GM18951 (cell line): Measurements from ENCODE around the gene TMTC4.
"Not testable (repeated sequence)": the region's sequence is repeated elsewhere in the genome, so short reads cannot be mapped to it uniquely, and the experiment has no call there.

Experiments used
- POLR2A ChIP-seq: IDR thresholded peaks from 4 replicates; pipeline ENCODE4 v1.6.1; 2011; ENCODE audit warnings: mild to moderate bottlenecking; ENCODE audit not compliant: insufficient read length, insufficient read depth; ENCODE audit errors: extremely low read depth
- in situ Hi-C: fragments of 300-500 bp; cut with MboI; formaldehyde crosslinking; loops from one replicate; pipeline ENCODE4 v1.12.0; 2022; ENCODE audit warnings: low sequenced_read_pairs, mixed read lengths, inconsistent platforms; ENCODE audit not compliant: unreplicated experiment

The TMTC4 gene, protein sequence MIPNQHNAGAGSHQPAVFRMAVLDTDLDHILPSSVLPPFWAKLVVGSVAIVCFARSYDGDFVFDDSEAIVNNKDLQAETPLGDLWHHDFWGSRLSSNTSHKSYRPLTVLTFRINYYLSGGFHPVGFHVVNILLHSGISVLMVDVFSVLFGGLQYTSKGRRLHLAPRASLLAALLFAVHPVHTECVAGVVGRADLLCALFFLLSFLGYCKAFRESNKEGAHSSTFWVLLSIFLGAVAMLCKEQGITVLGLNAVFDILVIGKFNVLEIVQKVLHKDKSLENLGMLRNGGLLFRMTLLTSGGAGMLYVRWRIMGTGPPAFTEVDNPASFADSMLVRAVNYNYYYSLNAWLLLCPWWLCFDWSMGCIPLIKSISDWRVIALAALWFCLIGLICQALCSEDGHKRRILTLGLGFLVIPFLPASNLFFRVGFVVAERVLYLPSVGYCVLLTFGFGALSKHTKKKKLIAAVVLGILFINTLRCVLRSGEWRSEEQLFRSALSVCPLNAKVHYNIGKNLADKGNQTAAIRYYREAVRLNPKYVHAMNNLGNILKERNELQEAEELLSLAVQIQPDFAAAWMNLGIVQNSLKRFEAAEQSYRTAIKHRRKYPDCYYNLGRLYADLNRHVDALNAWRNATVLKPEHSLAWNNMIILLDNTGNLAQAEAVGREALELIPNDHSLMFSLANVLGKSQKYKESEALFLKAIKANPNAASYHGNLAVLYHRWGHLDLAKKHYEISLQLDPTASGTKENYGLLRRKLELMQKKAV

DNA sequence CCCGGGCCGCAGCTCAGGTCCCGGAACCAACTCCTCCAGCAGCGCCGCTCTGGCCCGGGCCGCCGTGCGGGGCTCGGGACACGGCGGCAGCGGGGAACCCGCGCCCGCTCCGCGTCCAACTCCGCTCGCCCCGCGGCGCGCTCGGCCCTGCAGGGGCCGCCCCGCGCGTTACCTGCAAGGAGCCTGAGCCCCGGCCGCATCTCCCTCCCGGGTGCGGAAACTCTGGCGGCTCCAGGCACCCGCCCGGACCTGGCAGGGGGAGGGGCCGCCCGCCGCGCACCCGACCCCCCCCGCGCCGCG, at the start of gene TMTC4:
Gene TMTC4, minus strand, starts transcription at position 224 of the 300 bp plus-strand sequence. CDS start 4,433 bp downstream, outside the sequence.
- TF ChIP-seq POLR2A = no peak
- in situ Hi-C loops = no loop called here

DNA sequence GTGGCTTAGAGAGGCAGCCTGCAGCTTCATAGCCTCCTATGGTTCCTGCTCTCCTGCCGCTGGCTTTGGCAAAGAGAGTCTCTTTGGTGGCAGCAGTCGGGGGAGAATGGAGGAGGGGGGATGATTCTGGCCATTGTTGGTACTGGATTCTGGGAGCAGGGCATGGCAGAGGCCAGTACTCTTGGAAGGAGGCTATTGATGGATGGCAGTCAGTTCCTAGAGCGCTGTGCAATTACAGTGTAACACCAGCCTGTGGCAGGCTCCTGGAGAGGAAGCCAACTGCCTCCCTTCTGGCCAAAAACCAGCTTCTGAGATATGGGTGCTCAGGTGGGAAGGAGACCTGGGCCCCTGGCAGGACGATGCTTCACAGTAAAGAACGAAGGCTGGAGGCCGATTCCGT, 47.9 kb upstream of the TMTC4 start:
- no peak for TF ChIP-seq POLR2A
- in situ Hi-C loops = no loop called here

DNA sequence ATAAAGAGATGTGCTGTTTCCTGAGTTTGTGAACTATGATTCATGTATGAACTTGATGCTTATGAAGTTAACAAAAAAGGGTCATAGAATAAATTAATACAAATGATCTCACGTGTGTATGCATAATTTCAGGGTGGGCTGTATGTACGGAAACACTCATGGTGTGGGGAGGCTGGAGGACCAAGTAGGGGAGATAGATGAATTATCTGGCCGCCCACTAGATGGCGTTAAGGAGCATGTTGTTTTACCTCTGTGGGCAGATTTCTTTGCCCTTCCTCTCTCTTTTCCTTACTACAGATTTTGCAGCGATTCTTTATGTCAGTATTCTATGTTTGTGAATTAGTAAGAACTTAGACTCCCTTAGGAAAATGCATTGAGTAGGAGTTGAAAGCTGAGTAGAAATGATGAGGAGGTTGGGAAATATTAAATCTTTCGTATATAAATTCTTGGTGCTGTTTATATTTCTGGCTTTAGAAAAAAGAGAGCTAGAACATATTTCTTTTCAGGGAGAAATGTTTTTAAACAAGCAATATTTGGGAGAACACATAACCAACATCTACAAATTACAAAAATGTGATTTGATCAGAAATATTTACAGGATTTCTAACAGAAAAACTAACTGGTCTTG, 47.4 kb upstream of the TMTC4 start:
- no peak for TF ChIP-seq POLR2A

DNA sequence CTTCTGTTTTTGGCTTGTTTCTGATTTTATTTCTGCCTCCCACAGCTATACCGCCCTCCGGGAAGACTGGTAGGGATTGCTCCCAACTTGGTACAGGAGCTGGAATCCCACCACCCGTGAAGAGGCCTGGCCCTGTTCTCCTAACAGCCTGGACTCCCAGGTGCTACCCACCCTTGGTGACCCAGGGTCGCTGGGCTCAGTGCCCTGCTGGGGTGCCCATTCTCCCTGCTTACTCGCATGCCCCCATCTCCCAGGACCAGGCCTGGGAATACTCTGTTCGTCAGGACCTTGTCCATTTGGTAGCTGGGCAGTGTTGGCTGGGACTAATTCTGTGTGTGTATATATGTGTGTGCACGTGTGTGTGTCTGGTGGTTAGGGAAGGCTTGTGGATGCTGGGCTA, 41.0 kb upstream of the TMTC4 start:
- in situ Hi-C loops = no loop called here

More for the DNA sequence above, 47.4 kb upstream of the TMTC4 start:
- in situ Hi-C loops = no loop called here

DNA sequence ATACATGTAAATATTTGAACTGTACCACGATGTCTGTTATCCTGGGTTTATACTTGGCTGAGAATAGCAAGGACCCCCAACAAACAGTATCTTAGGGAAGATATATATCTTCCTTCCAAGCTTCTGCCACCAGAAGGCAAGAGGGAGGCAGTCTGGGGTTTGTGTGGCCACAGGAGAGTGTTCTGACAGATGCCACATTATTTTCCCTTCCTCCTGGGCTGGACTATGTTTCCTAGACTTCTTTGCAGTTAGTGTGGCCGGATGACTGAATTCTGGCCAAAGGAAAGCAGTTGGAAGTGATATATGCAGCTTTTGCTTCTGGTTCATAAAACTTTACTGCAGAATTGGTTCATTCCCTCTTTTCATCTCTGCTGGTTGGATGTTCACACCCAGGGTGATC, 39.9 kb upstream of the TMTC4 start:
- in situ Hi-C loops = no loop called here
- no peak for TF ChIP-seq POLR2A

More for the DNA sequence above, 41.0 kb upstream of the TMTC4 start:
- no peak for TF ChIP-seq POLR2A

DNA sequence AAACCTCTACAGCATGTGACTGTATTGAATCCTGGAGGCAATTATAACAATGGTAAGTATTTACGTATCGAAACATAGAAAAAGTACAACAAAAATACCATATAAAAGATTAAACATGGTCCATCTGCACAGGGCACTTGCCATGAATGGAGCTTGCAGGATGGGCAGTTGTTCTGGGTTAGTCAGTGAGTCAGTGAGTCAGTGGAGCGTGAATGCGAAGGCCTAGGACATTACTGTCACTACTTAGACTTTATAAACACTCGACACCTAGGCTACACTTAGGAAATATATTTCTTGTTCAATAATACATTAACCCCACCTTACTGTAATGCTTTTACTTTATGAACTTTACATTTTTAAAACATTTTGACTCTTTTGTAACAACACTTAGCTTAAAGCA, 35.6 kb upstream of the TMTC4 start:
- in situ Hi-C loops = no loop called here
- no peak for TF ChIP-seq POLR2A

DNA sequence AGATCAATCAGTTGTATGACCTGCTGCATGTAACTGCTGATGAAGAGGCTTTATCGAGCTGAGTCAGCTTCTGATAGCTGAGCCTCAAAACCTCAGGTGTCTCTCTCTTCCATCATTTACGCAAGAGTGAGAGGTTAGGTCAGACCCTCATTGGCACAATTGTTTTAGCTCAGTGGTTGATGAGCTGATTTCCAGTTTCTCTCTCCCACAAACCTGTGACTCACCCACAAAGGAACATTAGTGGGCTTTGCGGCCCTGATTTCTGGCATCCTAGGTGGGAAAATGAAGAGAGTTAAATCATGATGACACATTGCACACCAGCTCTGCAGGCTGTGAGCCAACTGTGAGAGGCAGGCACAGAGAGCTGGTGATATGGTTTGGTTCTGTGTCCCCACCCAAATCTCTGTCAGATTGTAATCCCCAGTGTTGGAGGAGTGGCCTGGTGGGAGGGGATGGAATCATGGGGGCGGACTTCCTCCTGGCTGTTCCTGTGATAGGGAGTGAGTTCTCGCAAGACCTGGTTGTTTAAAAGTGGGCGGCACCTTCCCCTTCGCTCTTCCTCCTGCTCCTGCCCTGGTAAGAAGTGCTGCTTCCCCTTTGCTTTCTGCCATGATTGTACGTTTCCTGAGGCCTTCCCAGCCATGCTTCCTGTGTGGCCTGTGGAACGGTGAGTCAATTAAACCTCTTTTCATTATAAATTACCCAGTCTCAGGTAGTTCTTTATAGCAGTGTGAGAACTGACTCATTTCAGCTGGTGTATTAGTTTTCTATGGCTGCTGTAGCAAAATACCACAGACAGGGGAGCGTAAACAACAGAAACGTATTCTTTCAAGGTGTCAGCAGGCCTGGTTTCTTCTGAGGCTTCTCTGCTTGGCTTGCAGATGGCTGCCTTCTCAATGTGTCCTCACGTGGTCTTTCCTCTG, 33.5 kb upstream of the TMTC4 start:
- in situ Hi-C loops = no loop called here
- no peak for TF ChIP-seq POLR2A

DNA sequence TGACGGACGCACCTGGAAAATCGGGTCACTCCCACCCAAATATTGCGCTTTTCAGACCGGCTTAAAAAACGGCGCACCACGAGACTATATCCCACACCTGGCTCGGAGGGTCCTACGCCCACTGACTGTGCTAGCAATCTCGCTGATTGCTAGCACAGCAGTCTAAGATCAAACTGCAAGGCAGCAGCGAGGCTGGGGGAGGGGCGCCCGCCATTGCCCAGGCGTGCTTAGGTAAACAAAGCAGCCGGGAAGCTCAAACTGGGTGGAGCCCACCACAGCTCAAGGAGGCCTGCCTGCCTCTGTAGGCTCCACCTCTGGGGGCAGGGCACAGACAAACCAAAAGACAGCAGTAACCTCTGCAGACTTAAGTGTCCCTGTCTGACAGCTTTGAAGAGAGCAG, 23.7 kb upstream of the TMTC4 start:
- in situ Hi-C loops = not testable (repeated sequence)

DNA sequence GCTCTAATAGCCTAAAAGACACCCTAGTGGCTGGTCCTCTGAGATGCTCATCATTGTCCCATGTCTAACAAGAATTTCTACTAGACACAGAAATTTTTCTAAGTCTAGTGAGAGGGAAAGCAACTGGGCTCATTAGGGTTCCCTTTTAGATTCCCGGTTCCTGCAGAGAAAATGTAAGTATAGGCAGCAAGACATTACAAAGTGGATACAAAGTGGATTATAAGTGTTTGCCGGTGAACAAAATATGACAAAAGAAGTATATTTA, 20.8 kb upstream of the TMTC4 start:
- no peak for TF ChIP-seq POLR2A

DNA sequence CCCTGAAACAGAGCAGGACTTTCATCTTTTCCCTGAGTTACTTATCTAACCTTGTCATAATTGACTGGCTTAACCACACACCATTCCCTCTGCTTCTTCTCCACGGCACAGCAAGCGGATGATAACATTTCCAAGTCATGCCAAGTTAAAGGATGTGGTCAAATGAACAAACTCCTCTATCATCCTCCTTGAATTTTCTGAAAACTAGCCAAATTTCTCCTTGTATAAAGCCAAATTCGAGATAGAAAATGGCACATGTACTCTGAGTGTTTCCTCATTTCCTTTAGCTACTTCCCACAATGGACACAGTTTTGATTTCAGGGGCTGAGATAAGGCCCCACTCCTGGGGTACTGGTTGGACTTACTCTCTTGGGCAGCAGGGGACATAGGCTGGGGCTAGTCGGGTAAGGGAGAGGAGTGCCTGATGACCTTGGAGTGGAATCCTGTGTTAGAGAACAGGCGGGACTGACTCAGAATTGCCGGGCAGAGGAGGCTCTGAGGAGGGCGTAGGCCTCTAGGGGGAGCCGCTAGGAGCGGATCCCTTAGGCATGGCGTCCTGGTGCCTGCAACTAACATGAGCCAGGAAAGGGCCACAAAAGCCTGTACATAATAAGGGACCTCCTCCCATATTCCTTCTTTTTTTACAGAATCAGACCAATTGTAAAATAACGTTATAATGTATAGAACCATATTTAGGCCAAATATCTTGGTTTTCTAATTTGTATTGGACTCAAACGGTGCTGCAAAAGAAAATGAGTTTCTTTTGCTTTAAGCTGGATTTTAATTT, 20.3 kb upstream of the TMTC4 start:
- no peak for TF ChIP-seq POLR2A
- in situ Hi-C loops = no loop called here

More for the DNA sequence above, 20.8 kb upstream of the TMTC4 start:
- in situ Hi-C loops = no loop called here

DNA sequence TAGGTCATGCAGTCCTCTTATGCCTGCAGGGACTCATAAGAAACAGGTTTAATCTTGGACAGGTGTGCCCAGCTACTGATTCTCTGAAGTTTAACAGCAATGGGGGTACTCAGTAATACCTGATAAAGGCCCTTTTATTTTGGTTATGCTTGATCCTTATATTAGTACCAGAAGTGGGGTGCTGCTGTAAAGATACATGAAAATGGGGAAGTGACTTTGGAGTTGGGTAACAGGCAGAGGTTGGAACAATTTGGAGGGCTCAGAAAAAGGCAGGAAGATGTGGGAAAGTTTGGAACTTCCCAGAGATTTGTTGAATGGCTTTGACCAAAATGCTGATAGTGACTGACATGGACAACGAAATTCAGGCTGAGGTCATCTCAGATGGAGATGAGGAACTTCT, 14.6 kb upstream of the TMTC4 start:
- in situ Hi-C loops = no loop called here
- no peak for TF ChIP-seq POLR2A

DNA sequence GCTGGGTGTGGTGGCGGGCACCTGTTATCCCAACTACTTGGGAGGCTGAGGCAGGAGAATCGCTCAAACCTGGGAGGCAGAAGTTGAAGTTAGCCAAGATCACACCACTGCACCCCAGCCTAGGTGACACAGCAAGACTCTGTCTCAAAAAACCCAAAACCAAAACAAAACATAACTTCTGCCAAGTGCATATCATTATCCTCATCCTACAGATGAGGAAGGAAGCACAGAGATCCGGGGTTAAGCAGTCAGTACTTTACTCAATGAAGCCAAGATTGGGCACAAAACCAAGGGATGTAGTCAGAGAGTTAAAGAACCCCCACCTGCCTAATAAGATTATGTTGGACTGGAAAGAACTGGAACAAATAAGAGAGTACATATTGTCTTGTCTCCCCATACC, 5.5 kb upstream of the TMTC4 start:
- in situ Hi-C loops = no loop called here
- no peak for TF ChIP-seq POLR2A

DNA sequence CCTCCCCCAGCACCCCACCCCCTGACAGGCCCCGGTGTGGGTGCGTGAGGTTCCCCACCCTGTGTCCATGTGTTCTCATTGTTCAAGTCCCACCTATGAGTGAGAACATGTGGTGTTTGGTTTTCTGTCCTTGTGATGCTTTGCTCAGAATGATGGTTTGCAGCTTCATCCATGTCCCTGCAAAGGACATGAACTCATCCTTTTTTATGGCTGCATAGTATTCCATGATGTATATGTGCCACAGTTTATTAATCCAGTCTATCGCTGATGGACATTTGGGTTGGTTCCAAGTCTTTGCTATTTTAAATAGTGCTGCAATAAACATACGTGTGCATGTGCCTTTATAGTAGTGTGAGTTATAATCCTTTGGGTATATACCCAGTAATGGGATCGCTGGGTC, 2.5 kb upstream of the TMTC4 start:
- in situ Hi-C loops = not testable (repeated sequence)
